GM19239 (cell line): Measurements from ENCODE around the gene BUD31.

Source experiments
- DNase-seq: peaks from one replicate; pipeline ENCODE4 v3.0.0; 2011; ENCODE audit warnings: low spot score; ENCODE audit not compliant: insufficient read length
- FAIRE-seq: peaks from 2 replicates; lab custom pipeline; 2011; peaks lifted over from hg19 to GRCh38; lab: Jason Lieb, UNC

Gene BUD31

GRCh38 chr7:99457650-99458493, 49.1 kb downstream of the BUD31 start:
- DNase-seq, result no peak
- no peak for FAIRE-seq

DNA sequence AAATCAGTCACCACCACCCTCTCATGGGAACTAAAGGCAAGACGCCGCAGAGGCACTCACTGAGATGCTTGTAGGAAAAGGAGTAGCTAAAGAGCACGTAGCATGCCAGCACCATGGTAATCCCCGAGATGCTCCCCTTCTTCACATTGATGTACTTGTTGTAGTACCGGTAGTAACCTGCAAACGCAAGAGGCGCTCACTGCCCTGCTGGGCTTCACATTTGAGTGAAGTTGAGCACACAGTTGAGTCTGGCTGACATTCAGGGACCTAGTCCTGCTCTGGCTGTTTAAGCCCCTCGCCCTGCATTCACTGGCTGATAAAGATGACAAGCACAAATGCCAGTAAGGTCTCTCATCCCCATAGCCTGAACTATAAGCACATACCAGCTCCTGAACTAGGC, 50.3 kb downstream of the BUD31 start:
- DNase-seq (no peak), FAIRE-seq (peak; percentile 39)

- no peak for DNase-seq
These were observed 51.9 kb downstream of the BUD31 start for GRCh38 chr7:99460651-99461050.

DNA sequence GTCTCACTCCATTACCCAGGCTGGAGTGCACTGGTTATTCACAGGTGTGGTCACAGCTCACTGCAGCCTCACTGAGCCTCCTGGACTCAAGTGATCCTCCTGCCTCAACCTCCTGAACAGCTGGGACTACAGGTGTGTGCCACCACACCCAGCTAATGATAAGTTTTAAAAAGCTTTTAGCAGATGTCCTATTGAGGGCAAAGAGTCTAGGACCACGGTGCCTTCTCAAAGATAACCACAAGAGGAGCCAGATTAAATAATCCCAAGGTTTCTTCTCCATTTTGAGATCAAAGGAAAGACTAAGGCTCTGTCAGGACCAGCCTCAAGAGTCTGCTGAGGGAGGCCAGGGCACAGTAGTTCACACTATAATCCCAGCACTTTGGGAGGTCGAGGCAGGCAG, 52.5 kb downstream of the BUD31 start:
- DNase-seq (no peak), FAIRE-seq (no peak)

More at GRCh38 chr7:99460651-99461050, 51.9 kb downstream of the BUD31 start:
- FAIRE-seq, result no peak

- FAIRE-seq (peak; percentile 21), DNase-seq (no peak)
These were observed 56.6 kb downstream of the BUD31 start for GRCh38 chr7:99465421-99465768.

DNA sequence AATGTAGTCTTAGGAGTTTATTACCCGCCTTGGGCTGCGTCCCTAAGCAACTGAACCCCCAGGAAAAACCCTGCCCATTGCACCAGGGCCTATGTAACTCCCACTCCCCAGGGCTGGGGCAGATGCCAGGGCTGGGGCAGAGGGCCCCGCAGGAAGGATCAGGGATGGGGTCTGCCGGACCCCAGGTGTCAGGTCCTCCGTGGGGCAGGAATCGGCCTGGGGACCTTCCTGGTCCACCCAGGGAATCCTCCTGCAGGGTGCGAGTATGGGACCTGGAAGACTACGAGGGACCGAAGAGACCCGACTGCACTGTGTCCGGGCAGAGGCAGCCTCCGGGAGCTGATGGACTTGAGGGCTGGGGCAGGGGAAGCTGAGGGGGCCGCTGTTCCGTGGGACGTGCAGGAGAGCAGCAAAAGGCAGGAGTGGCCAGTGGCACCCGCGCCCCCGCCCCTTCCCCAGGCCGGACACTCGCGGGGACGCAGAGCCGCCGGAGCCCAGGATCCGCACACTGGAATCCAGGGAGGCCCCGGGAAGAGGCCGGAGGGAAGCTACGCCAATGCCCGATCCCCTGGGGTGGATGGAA, 59.7 kb downstream of the BUD31 start:
- DNase-seq, result no peak
- FAIRE-seq, result no peak
